Glutamatergic neuron (in vitro differentiated cells): Measurements from ENCODE around the gene TTLL10. TPM values are rescaled to one million over a fixed set of nuclear protein-coding genes. Genes with fewer than 3 reads are reported as not detected.

Experiments used
- DNase-seq: peaks from one replicate; pipeline ENCODE4 v3.0.0; 2022
- H3K27ac Mint-ChIP-seq: one replicate; pipeline ENCODE4 v1.8.0; 2020; ENCODE audit warnings: mild to moderate bottlenecking, mixed read lengths, inconsistent platforms; ENCODE audit not compliant: unreplicated experiment
- H3K27me3 Mint-ChIP-seq: one replicate; pipeline ENCODE4 v1.8.0; 2020; ENCODE audit warnings: mild to moderate bottlenecking, moderate library complexity, mixed read lengths, inconsistent platforms; ENCODE audit not compliant: unreplicated experiment
- H3K36me3 Mint-ChIP-seq: one replicate; pipeline ENCODE4 v1.8.0; 2020; ENCODE audit warnings: mild to moderate bottlenecking, mixed read lengths, inconsistent platforms; ENCODE audit not compliant: unreplicated experiment
- H3K4me1 Mint-ChIP-seq: one replicate; pipeline ENCODE4 v1.8.0; 2020; ENCODE audit warnings: mild to moderate bottlenecking, low read depth, mixed read lengths, inconsistent platforms; ENCODE audit not compliant: unreplicated experiment
- H3K4me3 Mint-ChIP-seq: one replicate; pipeline ENCODE4 v1.8.0; 2020; ENCODE audit warnings: mild to moderate bottlenecking, mixed read lengths, inconsistent platforms; ENCODE audit not compliant: unreplicated experiment
- H3K9me3 Mint-ChIP-seq: one replicate; pipeline ENCODE4 v1.8.0; 2020; ENCODE audit warnings: mild to moderate bottlenecking, moderate library complexity, mixed read lengths, inconsistent platforms; ENCODE audit not compliant: unreplicated experiment
- CTCF ChIP-seq: fragments of 200-600 bp; sonication (generic); IDR thresholded peaks from one replicate; pipeline ENCODE4 v1.5.0; 2021; ENCODE audit not compliant: partially characterized antibody, unreplicated experiment
- total RNA-seq: library from RNA; stranded (reverse); fragmentation: NEBNext Ultra II Directional; extraction: Animal tissue kit (Norgen Biotek cat#: 25700); gene quantifications from one replicate; pipeline ENCODE4 v1.2.1, GENCODE V29; 2021; ENCODE audit not compliant: unreplicated experiment

The TTLL10 gene
- total RNA-seq, 1 donor from 2014 or later, result not detected

GRCh38 chr1:1136547-1137230 is 37.0 kb upstream of the TTLL10 start:
- H3K4me1 Mint-ChIP-seq, result peaks cover 3% of the 10 kb centered on the region
- peaks cover 11% of the 10 kb centered on the region for H3K27me3 Mint-ChIP-seq
- H3K4me3 Mint-ChIP-seq, result no peak overlapping the region
- H3K27ac Mint-ChIP-seq, result no peak overlapping the region
- H3K36me3 Mint-ChIP-seq, result peaks cover 2% of the 10 kb centered on the region
- no peak for TF ChIP-seq CTCF
- no peak for DNase-seq
- H3K9me3 Mint-ChIP-seq, result peaks cover 5% of the 10 kb centered on the region

DNA sequence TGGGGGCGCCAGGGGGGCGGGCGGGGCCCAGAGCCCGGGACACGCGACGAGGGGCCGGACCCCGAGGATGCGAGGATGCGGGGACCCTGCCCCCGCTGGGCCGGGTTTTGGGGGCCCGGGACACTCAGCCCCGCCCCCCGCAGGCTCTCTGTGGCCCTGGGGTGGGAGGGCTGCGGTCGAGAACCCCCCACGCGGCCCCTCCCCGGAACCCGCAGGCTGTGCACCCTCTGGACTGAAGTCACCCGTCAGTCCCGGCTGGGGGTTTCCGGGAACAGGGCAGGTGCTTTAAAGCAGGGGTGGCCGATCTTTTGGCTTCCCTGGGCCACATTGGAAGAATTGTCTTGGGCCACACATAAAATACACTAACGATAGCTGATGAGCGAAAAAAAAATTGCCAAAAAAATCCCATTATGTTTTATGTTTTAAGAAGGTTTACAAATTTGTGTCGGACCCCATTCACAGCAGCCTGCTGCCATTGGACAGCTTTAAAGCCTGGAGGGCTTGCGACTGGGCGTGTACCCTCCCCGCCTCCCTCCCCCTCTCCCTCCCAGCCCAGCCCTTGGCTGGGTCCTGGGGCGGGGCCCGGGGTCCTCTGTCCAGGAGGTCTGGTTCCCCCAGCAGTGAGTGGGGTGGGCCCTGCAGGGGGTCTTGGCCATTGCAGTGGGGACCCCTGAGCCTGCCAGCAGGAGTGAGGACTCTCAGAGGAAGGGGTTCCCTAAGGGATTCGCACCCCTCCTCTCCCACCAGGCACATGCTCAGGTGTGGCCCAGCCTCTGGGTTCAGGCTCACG is 36.2 kb upstream of the TTLL10 start:
- Mint-ChIP-seq H3K4me1 (peaks cover 3% of the 10 kb centered on the region), H3K9me3 (peaks cover 5% of the 10 kb centered on the region), H3K4me3 (no peak overlapping the region), H3K27ac (no peak overlapping the region), H3K27me3 (peaks cover 11% of the 10 kb centered on the region), H3K36me3 (no peaks in the 10 kb centered on the region)
- no peak for DNase-seq
- no peak for TF ChIP-seq CTCF

DNA sequence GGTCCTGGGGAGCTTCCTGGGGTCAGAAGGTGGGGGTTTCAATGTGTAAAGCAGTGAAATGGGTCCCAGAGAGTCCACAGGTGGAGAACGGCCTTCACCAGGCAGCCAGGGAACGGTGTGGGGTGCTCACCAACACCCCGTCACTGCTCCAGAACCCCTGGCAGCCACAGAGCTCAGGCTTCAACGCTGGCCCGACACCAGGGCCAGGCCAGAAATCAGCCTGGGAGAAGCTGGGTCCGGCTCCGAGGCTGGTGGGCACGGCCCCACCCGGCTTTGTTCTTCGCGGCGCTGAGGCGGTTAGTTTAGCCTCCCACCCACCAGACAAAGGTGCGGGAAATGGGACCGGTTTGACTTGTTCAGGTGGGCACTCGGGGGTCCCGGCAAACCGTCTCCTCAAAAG is 33.0 kb upstream of the TTLL10 start:
- H3K27me3 Mint-ChIP-seq, result peaks cover 6% of the 10 kb centered on the region
- H3K4me3 Mint-ChIP-seq, result no peak overlapping the region
- no peak overlapping the region for H3K27ac Mint-ChIP-seq
- peaks cover 4% of the 10 kb centered on the region for H3K9me3 Mint-ChIP-seq
- no peaks in the 10 kb centered on the region for H3K36me3 Mint-ChIP-seq
- no peak for TF ChIP-seq CTCF
- DNase-seq, result no peak
- H3K4me1 Mint-ChIP-seq, result no peaks in the 10 kb centered on the region

GRCh38 chr1:1141244-1141910 is 32.3 kb upstream of the TTLL10 start:
- no peak overlapping the region for H3K27ac Mint-ChIP-seq
- no peaks in the 10 kb centered on the region for H3K4me1 Mint-ChIP-seq
- H3K36me3 Mint-ChIP-seq, result no peaks in the 10 kb centered on the region
- H3K4me3 Mint-ChIP-seq, result no peak overlapping the region
- no peak for TF ChIP-seq CTCF
- DNase-seq, result no peak
- H3K9me3 Mint-ChIP-seq, result peaks cover 4% of the 10 kb centered on the region
- peaks cover 6% of the 10 kb centered on the region for H3K27me3 Mint-ChIP-seq
